GM19193 (cell line): ENCODE measurements around the gene VAPA.

Experiments used
- POLR2A ChIP-seq: IDR thresholded peaks from 4 replicates; pipeline ENCODE4 v1.6.1; 2011; ENCODE audit not compliant: insufficient read depth, insufficient read length; ENCODE audit errors: extremely low read depth

Gene VAPA

GRCh38 chr18:9905401-9905922, 8.4 kb upstream of the VAPA start:
- TF ChIP-seq POLR2A, result no peak

DNA sequence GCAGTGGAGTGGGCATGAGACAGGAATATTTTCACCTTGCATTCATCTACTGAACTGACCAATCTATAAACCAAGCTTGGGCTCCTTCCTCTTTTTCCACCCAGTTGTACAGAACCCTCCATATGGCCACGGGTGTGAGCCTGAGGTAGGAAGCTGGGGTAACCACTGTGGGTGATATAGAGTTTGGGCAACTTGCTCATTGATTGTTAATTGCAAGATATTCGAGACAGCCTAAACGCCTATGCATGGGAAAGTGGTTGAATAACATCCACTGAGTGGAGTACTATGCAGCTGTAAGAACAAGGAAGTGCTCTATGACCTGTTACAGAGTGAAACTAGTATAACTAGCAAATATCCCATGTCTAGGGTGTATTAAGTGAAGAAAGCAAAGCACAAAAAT, 7.3 kb upstream of the VAPA start:
- no peak for TF ChIP-seq POLR2A

DNA sequence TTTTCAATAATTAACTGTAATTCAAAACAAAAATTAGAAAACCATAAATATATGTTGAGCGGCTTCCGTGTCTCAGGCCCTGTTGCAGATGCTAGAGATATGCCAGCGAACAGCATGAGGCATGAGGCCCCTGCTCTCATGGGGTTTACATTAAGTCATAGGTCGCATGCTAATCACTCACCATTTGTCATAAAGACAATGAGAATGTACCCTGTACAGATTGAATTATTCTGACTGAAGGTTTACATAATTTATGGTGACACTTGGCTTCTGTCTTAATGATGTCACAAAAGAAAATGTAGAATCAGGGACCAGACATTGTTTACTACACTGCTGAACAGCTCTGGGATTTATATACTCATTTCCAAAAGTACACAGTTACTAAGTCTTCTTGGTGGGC, 5.9 kb upstream of the VAPA start:
- TF ChIP-seq POLR2A, result no peak

DNA sequence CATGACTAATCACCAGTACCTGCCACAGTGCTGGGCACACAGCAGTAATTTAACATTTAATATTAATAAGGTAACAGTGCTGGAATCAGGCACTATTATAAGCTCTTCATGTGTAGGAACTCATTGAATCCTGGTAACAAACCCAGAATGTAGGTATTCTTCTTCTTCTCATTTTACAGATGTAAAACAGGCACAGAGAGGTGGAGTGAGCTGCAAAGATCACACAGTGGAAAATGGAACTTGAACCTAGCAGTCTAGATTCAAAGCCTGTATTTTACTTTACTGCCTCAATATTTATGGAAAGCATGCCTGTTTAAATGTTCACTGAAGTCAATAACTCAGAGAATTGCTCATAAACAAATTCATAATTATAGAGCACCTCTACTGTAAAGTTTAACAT, 3.7 kb upstream of the VAPA start:
- TF ChIP-seq POLR2A, result no peak

GRCh38 chr18:9910661-9911060, 3.2 kb upstream of the VAPA start:
- no peak for TF ChIP-seq POLR2A

GRCh38 chr18:9911226-9911625, 2.6 kb upstream of the VAPA start:
- TF ChIP-seq POLR2A, result no peak

- TF ChIP-seq POLR2A, result no peak
Measured at GRCh38 chr18:9913151-9913525, 678 bp upstream of the VAPA start.

DNA sequence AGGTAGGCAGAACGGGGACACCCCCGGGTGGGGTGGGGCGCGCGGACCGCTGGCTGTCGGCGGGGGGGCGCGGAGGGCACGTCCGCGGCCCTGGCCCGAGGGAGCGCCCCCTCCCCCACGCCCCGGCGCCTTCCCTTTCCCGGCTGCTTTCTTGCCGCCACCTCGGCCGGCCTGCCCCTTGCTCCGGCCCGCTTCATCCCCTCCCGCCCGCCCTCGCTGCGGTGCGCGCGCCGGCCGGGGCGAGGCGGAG, 443 bp downstream of the VAPA start:
- no peak for TF ChIP-seq POLR2A

- no peak for TF ChIP-seq POLR2A
Measured at GRCh38 chr18:9914584-9915290, 921 bp downstream of the VAPA start.

DNA sequence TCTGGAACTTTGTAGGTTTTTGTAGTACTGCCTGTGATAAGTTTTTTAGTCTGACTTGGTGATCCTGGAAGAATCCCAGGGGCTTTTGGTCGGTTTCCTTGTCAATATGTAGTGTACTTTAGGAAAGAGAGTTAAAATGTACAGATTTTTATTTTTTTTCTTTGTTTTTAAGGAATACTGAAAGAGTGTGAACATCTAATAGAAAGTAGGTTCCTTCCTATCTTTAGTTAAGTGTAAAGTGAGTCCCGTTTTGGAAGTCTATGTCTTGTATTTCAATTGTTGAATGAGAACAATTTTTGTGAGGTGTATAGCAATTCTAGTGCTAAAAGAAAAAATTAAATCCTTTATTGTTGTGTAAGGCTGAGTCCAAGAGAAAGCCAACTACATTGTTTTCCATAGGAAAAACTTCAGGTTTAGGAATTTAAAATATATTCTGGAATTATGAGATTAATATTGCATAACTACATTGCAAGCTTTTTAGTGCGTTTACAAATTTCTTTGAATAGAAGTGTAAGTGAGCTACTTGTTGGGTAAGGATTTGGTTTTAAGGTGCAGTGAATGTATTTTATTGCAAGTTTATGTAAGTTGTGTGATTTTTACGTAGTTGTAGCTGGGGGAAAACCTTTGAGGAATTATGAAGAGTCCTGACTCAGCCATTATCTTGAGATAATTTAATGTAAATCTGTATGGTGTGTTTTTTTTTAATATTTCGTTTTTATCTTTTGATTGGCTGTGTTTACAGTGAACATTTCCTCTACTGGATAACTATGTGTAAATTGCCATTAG, 1.7 kb downstream of the VAPA start:
- TF ChIP-seq POLR2A, result no peak

GRCh38 chr18:9916077-9916639, 2.3 kb downstream of the VAPA start:
- no peak for TF ChIP-seq POLR2A

DNA sequence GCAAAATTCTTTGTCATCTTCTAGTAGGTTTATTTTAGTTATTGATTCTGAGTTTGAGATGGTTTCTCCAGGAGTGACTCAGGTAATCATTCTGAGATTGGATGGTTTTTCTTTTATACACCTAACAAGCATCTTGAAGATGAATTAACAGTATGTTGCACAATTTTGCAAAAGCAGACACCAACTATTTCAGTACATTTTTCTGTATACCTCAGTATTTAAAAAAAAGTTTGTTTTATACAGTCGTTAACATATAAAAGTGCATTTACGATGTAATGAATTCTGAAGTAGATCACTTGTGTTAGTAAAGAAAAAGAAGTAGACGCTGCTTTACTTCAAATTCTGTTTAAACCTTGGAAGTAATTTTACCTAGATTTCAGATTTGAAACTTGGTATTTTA, 3.0 kb downstream of the VAPA start:
- no peak for TF ChIP-seq POLR2A

DNA sequence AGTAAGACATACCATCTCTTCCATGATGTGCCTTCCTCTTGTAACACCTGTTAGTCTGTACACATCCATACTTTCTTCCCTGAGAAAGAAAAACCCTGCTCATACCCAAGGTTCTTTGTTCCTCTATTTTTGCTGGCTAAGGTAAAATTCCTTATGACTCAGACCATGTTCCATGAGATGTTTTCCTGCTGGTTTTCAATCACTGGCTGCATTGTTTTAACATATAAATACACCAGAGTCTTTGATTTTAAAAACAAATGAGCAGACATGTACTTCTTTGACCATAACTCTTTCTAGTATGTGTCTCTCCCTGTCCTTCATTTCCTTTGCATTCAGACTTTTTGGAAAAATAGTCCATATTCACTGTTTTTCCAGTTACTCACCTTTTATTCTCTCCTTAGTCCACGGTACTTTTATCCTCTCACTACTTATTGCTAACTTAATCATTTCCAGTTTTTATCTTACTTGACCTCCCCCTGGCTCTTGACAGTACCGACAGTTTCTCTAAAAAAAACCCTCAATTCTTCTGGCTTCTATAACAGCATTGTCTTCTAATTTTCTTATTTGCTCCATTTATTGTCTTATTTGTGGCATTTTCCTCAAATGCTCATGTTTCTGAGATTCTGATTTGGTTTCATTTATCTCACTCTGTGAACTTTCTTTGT, 4.3 kb downstream of the VAPA start:
- no peak for TF ChIP-seq POLR2A

- TF ChIP-seq POLR2A, result no peak
Measured at GRCh38 chr18:9919564-9920232, 5.9 kb downstream of the VAPA start.
